Transverse colon (tissue), 4 donors: Measurements from ENCODE around the gene ABCC9. TPM values are rescaled to one million over a fixed set of nuclear protein-coding genes. Genes with fewer than 3 reads are reported as not detected.

Experiments used
- DNase-seq: peaks from one replicate; pipeline ENCODE4 v3.0.0-alpha.2; 2019
- H3K27ac ChIP-seq, 4 donors: fragments of 200-600 bp; sonication (generic); 2 replicates each; pipeline ENCODE4 v1.5.1; 2016 to 2018; ENCODE audit warnings: inconsistent platforms in 4 of 4
- H3K27me3 ChIP-seq: fragments of 200-600 bp; sonication (generic); 2 replicates; pipeline ENCODE4 v1.5.1; 2017; ENCODE audit warnings: inconsistent platforms
- H3K36me3 ChIP-seq, 4 donors: fragments of 200-600 bp; sonication (generic); 2 replicates each; pipeline ENCODE4 v1.5.1; 2017 to 2019; ENCODE audit warnings: inconsistent platforms in 4 of 4
- H3K4me1 ChIP-seq, 4 donors: fragments of 200-600 bp; sonication (generic); 2 replicates each; pipeline ENCODE4 v1.5.1; 2017 to 2020; ENCODE audit warnings: inconsistent platforms in 4 of 4
- H3K4me3 ChIP-seq, 4 donors: fragments of 200-600 bp; sonication (generic); 1 replicate in 1 of 4; 2 replicates in 3 of 4; pipeline versions ENCODE4 v1.5.1 to v1.6.1; 2017 to 2019; ENCODE audit warnings: inconsistent platforms in 4 of 4
- H3K9me3 ChIP-seq, 2 donors: fragments of 200-600 bp; sonication (generic); 2 replicates each; pipeline ENCODE4 v1.5.1; 2017 to 2019; ENCODE audit warnings: inconsistent platforms in 2 of 2
- CTCF ChIP-seq, 5 experiments: fragments of 200-600 bp in 3 of 5; fragments of 450-650 bp in 2 of 5; sonication (generic) in 3 of 5; IDR thresholded peaks; 1 replicate in 2 of 5; 2 replicates in 3 of 5; pipeline ENCODE4 v1.5.1; 2016 to 2017; ENCODE audit warnings: antibody characterized with exemption in 5 of 5, inconsistent platforms in 3 of 5, mild to moderate bottlenecking in 2 of 5, moderate library complexity in 1 of 5
- EP300 ChIP-seq: sonication (generic); formaldehyde crosslinking; IDR thresholded peaks from one replicate; pipeline ENCODE4 v1.6.1; 2017; ENCODE audit warnings: antibody characterized with exemption, low read depth
- POLR2A ChIP-seq: fragments of 450-650 bp; IDR thresholded peaks from one replicate; pipeline ENCODE4 v1.6.1; 2016; ENCODE audit warnings: antibody characterized with exemption, mild to moderate bottlenecking, moderate library complexity
- POLR2AphosphoS5 ChIP-seq, 3 donors: sonication (generic); formaldehyde crosslinking; IDR thresholded peaks; one replicate each; pipeline ENCODE4 v1.6.1; 2016; ENCODE audit warnings: antibody characterized with exemption in 3 of 3
- WGBS, 2 donors: methylation state at CpG; one replicate each; pipeline ENCODE4 v1.1.5; 2018; ENCODE audit warnings: low coverage in 1 of 2; 5-methylcytosine and 5-hydroxymethylcytosine counted together
- in situ Hi-C, 4 donors: fragments of 200-750 bp; cut with MboI; loops; one replicate each; pipeline versions ENCODE4 v1.15.0 to v1.15.1; 2017; ENCODE audit warnings: low sequenced_read_pairs in 3 of 4, low pct_ligation_motif_present in 1 of 4, low pct_unique_long_range_greater_than_20kb in 1 of 4
- intact Hi-C: fragments of 100-400 bp; cut with DNase I; formaldehyde crosslinking; loops from one replicate; pipeline ENCODE4 v1.15.1; 2023; ENCODE audit warnings: low total_unique reads
- small RNA-seq, 4 donors: library from RNA; depleted of rRNA; stranded (forward); fragments of <200 nt; gene quantifications; one replicate each; pipeline ENCODE3, GENCODE V24; 2016
- total RNA-seq, 4 donors: library from RNA; depleted of rRNA; stranded (reverse); fragments of >200 nt; gene quantifications; one replicate each; pipeline ENCODE4 v1.1.0, GENCODE V29; 2016

ABCC9 gene
- total RNA-seq, 4 donors from 2014 or later = 5.2 to 10.2 (median 8.0) TPM

- in situ Hi-C loops (no loop called here), intact Hi-C loops (no loop called here)
- no peaks in the 10 kb centered on the region for H3K27me3 ChIP-seq
- H3K36me3 ChIP-seq = no peaks in the 10 kb centered on the region
- no peak overlapping the region for H3K4me3 ChIP-seq
- H3K4me1 ChIP-seq = no peaks in the 10 kb centered on the region
- TF ChIP-seq CTCF (IDR thresholded peaks at IDR 0.05) = no peak
- TF ChIP-seq POLR2A = no peak
- TF ChIP-seq POLR2AphosphoS5 (IDR thresholded peaks at IDR 0.05) = no peak
- TF ChIP-seq EP300 = no peak
- no peak for DNase-seq
- 95 to 97% methylated on average over 5 of the region's 5 CpGs for WGBS, 2 donors
- no peak overlapping the region for H3K27ac ChIP-seq
- no peaks in the 10 kb centered on the region for H3K9me3 ChIP-seq
These were observed 181.5 kb downstream of the ABCC9 start for GRCh38 chr12:21759737-21760136.

GRCh38 chr12:21757735-21758134 lies 183.5 kb downstream of the ABCC9 start:
- 67 to 100% methylated on average over 1 to 2 of the region's 2 CpGs for WGBS, 2 donors
- Histone ChIP-seq H3K4me3 (no peak overlapping the region), H3K9me3 (no peaks in the 10 kb centered on the region), H3K27me3 (no peaks in the 10 kb centered on the region), H3K36me3 (no peaks in the 10 kb centered on the region), H3K4me1 (no peaks in the 10 kb centered on the region), H3K27ac (no peak overlapping the region)
- DNase-seq = no peak
- in situ Hi-C loops (no loop called here), intact Hi-C loops (no loop called here)
- TF ChIP-seq POLR2AphosphoS5 (IDR thresholded peaks at IDR 0.05) = no peak
- TF ChIP-seq POLR2A = no peak

- no peak overlapping the region for H3K4me3 ChIP-seq
- H3K9me3 ChIP-seq = no peaks in the 10 kb centered on the region
- in situ Hi-C loops (no loop called here), intact Hi-C loops (no loop called here)
- no peak for TF ChIP-seq EP300
- no peak for TF ChIP-seq POLR2AphosphoS5 (IDR thresholded peaks at IDR 0.05)
- no peak for TF ChIP-seq CTCF (IDR thresholded peaks at IDR 0.05)
- no peak for TF ChIP-seq POLR2A
- 93 to 100% methylated on average over 3 to 4 of the region's 4 CpGs for WGBS, 2 donors
- no peak for DNase-seq
- no peaks in the 10 kb centered on the region for H3K36me3 ChIP-seq
- peaks cover 0 to 9% (median 7%) of the 10 kb centered on the region in 4 donors for H3K4me1 ChIP-seq
- H3K27me3 ChIP-seq = no peaks in the 10 kb centered on the region
- H3K27ac ChIP-seq = no peak overlapping the region
These were observed 184.5 kb downstream of the ABCC9 start for GRCh38 chr12:21756699-21757098.

GRCh38 chr12:21751517-21751916 lies 189.7 kb downstream of the ABCC9 start:
- whole genome bisulfite sequencing, 2 donors = 4 to 26% methylated on average over 4 of the region's 4 CpGs
- Histone ChIP-seq H3K9me3 (no peaks in the 10 kb centered on the region), H3K36me3 (no peaks in the 10 kb centered on the region), H3K4me3 (no peak overlapping the region), H3K27me3 (no peaks in the 10 kb centered on the region), H3K4me1 (peaks cover 6 to 21% (median 15%) of the 10 kb centered on the region in 4 donors), H3K27ac (peak overlapping the region; percentile 30 to 56 (median 42))
- no peak for DNase-seq
- in situ Hi-C loops (no loop called here), intact Hi-C loops (no loop called here)
- peak in 2 of 3 donors; percentile 29 to 31 for TF ChIP-seq POLR2AphosphoS5 (IDR thresholded peaks at IDR 0.05)
- no peak for TF ChIP-seq POLR2A

Small RNA genes within 50 kb of the gene (small RNA-seq; reads per million reads assigned to genes)
- gene AC008250.2 = 0 reads per million in 4 donors

Other genes with a start within 250 kb of the ABCC9 start
- 10 to 100 TPM in 1 of 4 donors, 1 to 10 TPM in 3; 3.0 to 22.1 (median 3.6) TPM for gene KCNJ8, start 166.7 kb downstream of the ABCC9 start, total RNA-seq
- gene CMAS, start 104.8 kb upstream of the ABCC9 start, total RNA-seq = 10 to 100 TPM; 12.3 to 92.6 (median 69.0) TPM